Stomach (tissue), 9 donors: ENCODE results near the gene EIF4B. TPM values are rescaled to one million over a fixed set of nuclear protein-coding genes. Genes with fewer than 3 reads are reported as not detected.
A peak's percentile ranks its signal among the peaks of the same experiment; 100 is the strongest.

Experiments
- DNase-seq, 2 donors: peaks; one replicate each; pipeline versions ENCODE4 v3.0.0 to v3.0.0-alpha.2; 2013 to 2019
- H3K27ac ChIP-seq, 5 donors: fragments of 200-600 bp in 4 of 5; sonication (generic) in 4 of 5; one replicate each; pipeline ENCODE4 v1.5.1; 2013 to 2019; ENCODE audit warnings: mild to moderate bottlenecking in 1 of 5, moderate library complexity in 1 of 5
- H3K27me3 ChIP-seq, 3 donors: fragments of 200-600 bp; sonication (generic); one replicate each; pipeline ENCODE4 v1.5.1; 2017 to 2019; ENCODE audit warnings: mixed run types in 1 of 3
- H3K36me3 ChIP-seq, 4 donors: fragments of 200-600 bp; sonication (generic); 1 replicate in 3 of 4; 2 replicates in 1 of 4; pipeline ENCODE4 v1.5.1; 2016 to 2019
- H3K4me1 ChIP-seq, 4 donors: fragments of 200-600 bp; sonication (generic); one replicate each; pipeline ENCODE4 v1.5.1; 2016 to 2019
- H3K4me3 ChIP-seq, 4 donors: fragments of 200-600 bp; sonication (generic) in 3 of 4; one replicate each; pipeline ENCODE4 v1.5.1; 2016 to 2019; ENCODE audit warnings: mild to moderate bottlenecking in 1 of 4
- H3K9me3 ChIP-seq, 4 donors: fragments of 200-600 bp; sonication (generic); one replicate each; pipeline ENCODE4 v1.5.1; 2016 to 2019
- EP300 ChIP-seq: sonication (generic); formaldehyde crosslinking; IDR thresholded peaks from one replicate; pipeline ENCODE4 v1.6.1; 2017; ENCODE audit warnings: antibody characterized with exemption
- POLR2A ChIP-seq, 4 donors: fragments of 450-650 bp; IDR thresholded peaks; one replicate each; pipeline ENCODE4 v1.6.1; 2016; ENCODE audit warnings: antibody characterized with exemption in 4 of 4, control low read depth in 2 of 4, mild to moderate bottlenecking in 1 of 4, moderate library complexity in 1 of 4
- POLR2AphosphoS5 ChIP-seq, 3 donors: sonication (generic); formaldehyde crosslinking; IDR thresholded peaks; one replicate each; pipeline ENCODE4 v1.6.1; 2016; ENCODE audit warnings: antibody characterized with exemption in 3 of 3
- WGBS, 5 donors: extraction: QIAGEN DNeasy Blood & Tissue Kit in 3 of 5; methylation state at CpG; one replicate each; pipeline versions ENCODE4 v1.1.5 to v1.1.7; 2013 to 2018; 5-methylcytosine and 5-hydroxymethylcytosine counted together
- intact Hi-C: fragments of 100-400 bp; cut with DNase I; formaldehyde crosslinking; loops from one replicate; pipeline ENCODE4 v1.15.1; 2023; ENCODE audit warnings: low total_unique reads
- polyA plus RNA-seq, 3 donors: library from polyadenylated mRNA; stranded (reverse); fragments of 200-250 nt; gene quantifications; one replicate each; pipeline ENCODE4 v1.2.3, GENCODE V29; 2013
- total RNA-seq, 5 donors: library from RNA; depleted of rRNA; stranded (reverse); fragments of >200 nt; gene quantifications; one replicate each; pipeline versions ENCODE4 v1.1.0 to v1.2.3, GENCODE V29; 2014 to 2016
- TF ChIP-seq, protein P1 (sequence below), 7 experiments: fragments of 450-650 bp in 4 of 7; fragments of 200-600 bp in 3 of 7; sonication (generic) in 3 of 7; IDR thresholded peaks; one replicate each; pipeline ENCODE4 v1.5.1; 2016 to 2019; ENCODE audit warnings: antibody characterized with exemption in 7 of 7, control low read depth in 2 of 7, mild to moderate bottlenecking in 1 of 7
- donor health status: healthy with polysubstance abuse.
- donor health status: Bipolar disorder and iron deficiency.
- donor health status: healthy.

EIF4B gene
- total and polyA plus RNA-seq, 8 donors: 101 to 833 (median 326) TPM

GRCh38 chr12:53061404-53062010 is 55.3 kb downstream of the EIF4B start:
- H3K4me1 ChIP-seq: peaks cover 44 to 83% (median 62%) of the 10 kb centered on the region in 4 donors
- no peaks in the 10 kb centered on the region for H3K27me3 ChIP-seq
- H3K36me3 ChIP-seq: peaks cover 55 to 100% (median 94%) of the 10 kb centered on the region in 4 donors
- H3K4me3 ChIP-seq: no peak overlapping the region
- intact Hi-C loops: no loop called here
- WGBS, 5 donors: 24 to 73% (median 41%) methylated on average over 5 of the region's 5 CpGs
- no peaks in the 10 kb centered on the region for H3K9me3 ChIP-seq
- DNase-seq: peak; percentile 87 to 92
- no peak for TF ChIP-seq POLR2AphosphoS5 (IDR thresholded peaks at IDR 0.05)
- no peak for TF ChIP-seq EP300
- TF ChIP-seq, protein P1, sequence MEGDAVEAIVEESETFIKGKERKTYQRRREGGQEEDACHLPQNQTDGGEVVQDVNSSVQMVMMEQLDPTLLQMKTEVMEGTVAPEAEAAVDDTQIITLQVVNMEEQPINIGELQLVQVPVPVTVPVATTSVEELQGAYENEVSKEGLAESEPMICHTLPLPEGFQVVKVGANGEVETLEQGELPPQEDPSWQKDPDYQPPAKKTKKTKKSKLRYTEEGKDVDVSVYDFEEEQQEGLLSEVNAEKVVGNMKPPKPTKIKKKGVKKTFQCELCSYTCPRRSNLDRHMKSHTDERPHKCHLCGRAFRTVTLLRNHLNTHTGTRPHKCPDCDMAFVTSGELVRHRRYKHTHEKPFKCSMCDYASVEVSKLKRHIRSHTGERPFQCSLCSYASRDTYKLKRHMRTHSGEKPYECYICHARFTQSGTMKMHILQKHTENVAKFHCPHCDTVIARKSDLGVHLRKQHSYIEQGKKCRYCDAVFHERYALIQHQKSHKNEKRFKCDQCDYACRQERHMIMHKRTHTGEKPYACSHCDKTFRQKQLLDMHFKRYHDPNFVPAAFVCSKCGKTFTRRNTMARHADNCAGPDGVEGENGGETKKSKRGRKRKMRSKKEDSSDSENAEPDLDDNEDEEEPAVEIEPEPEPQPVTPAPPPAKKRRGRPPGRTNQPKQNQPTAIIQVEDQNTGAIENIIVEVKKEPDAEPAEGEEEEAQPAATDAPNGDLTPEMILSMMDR (IDR thresholded peaks at IDR 0.05): peak in 2 of 7 experiments; percentile 24 to 47
- peak overlapping the region; percentile 33 to 70 (median 62) for H3K27ac ChIP-seq

- DNase-seq: peak in 1 of 2 donors; percentile 32
- no peak for TF ChIP-seq EP300
- peak in 1 of 3 donors; percentile 1 for TF ChIP-seq POLR2AphosphoS5 (IDR thresholded peaks at IDR 0.05)
- H3K36me3 ChIP-seq: peaks cover 58 to 100% (median 95%) of the 10 kb centered on the region in 4 donors
- no peaks in the 10 kb centered on the region for H3K27me3 ChIP-seq
- WGBS, 5 donors: 56 to 72% (median 63%) methylated on average over 13 to 20 of the region's 20 CpGs
- H3K4me3 ChIP-seq: no peak overlapping the region
- peaks cover 44 to 84% (median 64%) of the 10 kb centered on the region in 4 donors for H3K4me1 ChIP-seq
- no peaks in the 10 kb centered on the region for H3K9me3 ChIP-seq
- peak overlapping the region in 4 of 5 donors; percentile 47 to 70 (median 64) for H3K27ac ChIP-seq
- intact Hi-C loops: no loop called here
Observed at GRCh38 chr12:53062011-53062961, 56.0 kb downstream of the EIF4B start.

DNA sequence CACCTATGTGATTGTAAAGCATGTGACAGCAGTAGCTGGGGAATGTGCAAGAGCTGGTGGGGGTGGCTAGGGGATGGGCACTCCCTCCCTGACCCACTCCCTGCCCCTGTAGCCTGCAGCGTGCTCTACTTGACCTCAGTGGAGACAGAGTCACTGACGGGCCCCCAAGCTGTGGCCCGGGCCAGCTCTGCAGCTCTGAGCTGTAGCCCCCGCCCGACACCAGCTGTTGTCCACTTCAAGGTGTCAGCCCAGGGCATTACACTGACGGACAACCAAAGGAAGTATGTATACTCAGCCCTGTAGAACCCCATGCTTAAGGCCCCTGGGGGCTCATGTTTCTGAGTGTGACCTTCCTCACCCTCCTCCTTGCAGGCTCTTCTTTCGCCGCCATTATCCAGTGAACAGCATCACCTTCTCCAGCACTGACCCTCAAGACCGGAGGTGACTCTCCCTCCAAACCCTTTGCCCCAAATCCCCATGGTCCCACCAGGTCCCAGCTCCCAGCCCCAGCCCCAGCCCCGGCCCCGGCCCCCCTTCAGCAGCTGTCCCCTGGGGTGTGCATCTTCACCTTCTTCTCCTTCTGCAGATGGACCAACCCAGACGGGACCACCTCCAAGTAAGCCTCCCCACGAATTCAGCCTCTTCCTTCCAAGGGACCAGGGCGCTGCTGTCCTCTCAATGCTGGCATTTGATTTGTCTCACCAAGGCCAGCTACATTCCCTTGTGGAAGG is 56.9 kb downstream of the EIF4B start:
- peaks cover 44 to 81% (median 66%) of the 10 kb centered on the region in 4 donors for H3K4me1 ChIP-seq
- peak overlapping the region in 4 of 5 donors; percentile 20 to 81 (median 72) for H3K27ac ChIP-seq
- TF ChIP-seq, protein P1 (IDR thresholded peaks at IDR 0.05): no peak
- TF ChIP-seq POLR2AphosphoS5 (IDR thresholded peaks at IDR 0.05) (no peak), POLR2A (IDR thresholded peaks at IDR 0.05) (no peak), EP300 (no peak)
- H3K9me3 ChIP-seq: no peaks in the 10 kb centered on the region
- peaks cover 54 to 100% (median 95%) of the 10 kb centered on the region in 4 donors for H3K36me3 ChIP-seq
- no peak overlapping the region for H3K4me3 ChIP-seq
- 72 to 85% (median 74%) methylated on average over 9 to 14 of the region's 14 CpGs for WGBS, 5 donors
- intact Hi-C loops: no loop called here
- peak in 1 of 2 donors; percentile 26 for DNase-seq
- no peaks in the 10 kb centered on the region for H3K27me3 ChIP-seq

- peak in 1 of 2 donors; percentile 76 for DNase-seq
- TF ChIP-seq, protein P1 (IDR thresholded peaks at IDR 0.05): no peak
- peak in 1 of 3 donors; percentile 2 for TF ChIP-seq POLR2AphosphoS5 (IDR thresholded peaks at IDR 0.05)
- intact Hi-C loops: no loop called here
- H3K36me3 ChIP-seq: peaks cover 53 to 100% (median 95%) of the 10 kb centered on the region in 4 donors
- no peak overlapping the region for H3K4me3 ChIP-seq
- H3K9me3 ChIP-seq: no peaks in the 10 kb centered on the region
- WGBS, 5 donors: 55 to 75% (median 66%) methylated on average over 12 to 13 of the region's 13 CpGs
- peak overlapping the region in 4 of 5 donors; percentile 29 to 81 (median 72) for H3K27ac ChIP-seq
- no peaks in the 10 kb centered on the region for H3K27me3 ChIP-seq
- H3K4me1 ChIP-seq: peaks cover 44 to 86% (median 65%) of the 10 kb centered on the region in 4 donors
Observed at GRCh38 chr12:53063708-53064612, 57.7 kb downstream of the EIF4B start.
